PC-3 (cell line): Measurements from ENCODE around the gene CEPT1.

Source experiments
- EZH2 ChIP-seq: fragments of 300-600 bp; sonication (generic); IDR thresholded peaks from one replicate; pipeline ENCODE4 v1.6.1; 2017; ENCODE audit warnings: antibody characterized with exemption, mild to moderate bottlenecking, low read length; ENCODE audit not compliant: unreplicated experiment
- TF ChIP-seq, protein P1 (sequence below): fragments of 300-600 bp; sonication (generic); conservative IDR thresholded peaks from 2 replicates; pipeline ENCODE4 v1.5.1; 2017; ENCODE audit warnings: antibody characterized with exemption, low read depth, mild to moderate bottlenecking, low read length

DNA sequence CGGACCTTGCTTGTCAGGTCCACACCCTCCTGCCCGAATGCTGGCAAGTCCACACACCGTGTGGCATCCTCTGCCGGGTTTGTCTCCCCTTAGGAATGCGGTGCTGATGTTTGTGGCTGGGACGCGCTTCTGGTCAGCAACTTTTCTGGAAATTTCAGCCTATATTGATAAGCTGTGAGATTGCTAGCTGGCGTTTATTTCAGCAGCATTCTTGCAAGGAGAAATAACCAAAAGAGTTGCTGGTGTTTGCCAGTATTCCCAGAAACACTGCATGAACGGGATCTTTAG is 601 bp downstream of the CEPT1 start:
- TF ChIP-seq, protein P1, sequence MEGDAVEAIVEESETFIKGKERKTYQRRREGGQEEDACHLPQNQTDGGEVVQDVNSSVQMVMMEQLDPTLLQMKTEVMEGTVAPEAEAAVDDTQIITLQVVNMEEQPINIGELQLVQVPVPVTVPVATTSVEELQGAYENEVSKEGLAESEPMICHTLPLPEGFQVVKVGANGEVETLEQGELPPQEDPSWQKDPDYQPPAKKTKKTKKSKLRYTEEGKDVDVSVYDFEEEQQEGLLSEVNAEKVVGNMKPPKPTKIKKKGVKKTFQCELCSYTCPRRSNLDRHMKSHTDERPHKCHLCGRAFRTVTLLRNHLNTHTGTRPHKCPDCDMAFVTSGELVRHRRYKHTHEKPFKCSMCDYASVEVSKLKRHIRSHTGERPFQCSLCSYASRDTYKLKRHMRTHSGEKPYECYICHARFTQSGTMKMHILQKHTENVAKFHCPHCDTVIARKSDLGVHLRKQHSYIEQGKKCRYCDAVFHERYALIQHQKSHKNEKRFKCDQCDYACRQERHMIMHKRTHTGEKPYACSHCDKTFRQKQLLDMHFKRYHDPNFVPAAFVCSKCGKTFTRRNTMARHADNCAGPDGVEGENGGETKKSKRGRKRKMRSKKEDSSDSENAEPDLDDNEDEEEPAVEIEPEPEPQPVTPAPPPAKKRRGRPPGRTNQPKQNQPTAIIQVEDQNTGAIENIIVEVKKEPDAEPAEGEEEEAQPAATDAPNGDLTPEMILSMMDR = no peak
- no peak for TF ChIP-seq EZH2
